Neural progenitor cell (in vitro differentiated cells): Measurements from ENCODE around the gene GPR61. TPM values are rescaled to one million over a fixed set of nuclear protein-coding genes. Genes with fewer than 3 reads are reported as not detected.

Source experiments
- DNase-seq: peaks from one replicate; pipeline ENCODE4 v3.0.0-alpha.2; 2016; ENCODE audit warnings: low spot score
- H2AFZ ChIP-seq: fragments of 200-600 bp; sonication (generic); replicated peaks from 2 replicates; pipeline ENCODE4 v1.6.1; 2016; ENCODE audit warnings: antibody characterized with exemption
- H3F3A ChIP-seq: fragments of 200-600 bp; sonication (generic); 2 replicates; pipeline ENCODE4 v1.6.1; 2016; ENCODE audit warnings: antibody characterized with exemption, low read depth
- H3K27ac ChIP-seq: fragments of 200-600 bp; sonication (generic); 2 replicates; pipeline ENCODE4 v1.5.1; 2016; ENCODE audit warnings: mild to moderate bottlenecking
- H3K27me3 ChIP-seq: fragments of 200-600 bp; sonication (generic); 2 replicates; pipeline ENCODE4 v1.6.1; 2016; ENCODE audit warnings: mild to moderate bottlenecking, moderate library complexity
- H3K36me3 ChIP-seq: fragments of 200-600 bp; sonication (generic); 2 replicates; pipeline ENCODE4 v1.5.1; 2016
- H3K4me1 ChIP-seq: fragments of 200-600 bp; sonication (generic); 2 replicates; pipeline ENCODE4 v1.6.1; 2016; ENCODE audit warnings: mixed run types
- H3K4me2 ChIP-seq: fragments of 200-600 bp; sonication (generic); 2 replicates; pipeline ENCODE4 v1.6.1; 2016
- H3K4me3 ChIP-seq: fragments of 200-600 bp; sonication (generic); 2 replicates; pipeline ENCODE4 v1.5.1; 2016
- H3K79me2 ChIP-seq: fragments of 200-600 bp; sonication (generic); 2 replicates; pipeline ENCODE4 v1.6.1; 2016; ENCODE audit warnings: low read depth
- H3K9ac ChIP-seq: fragments of 200-600 bp; sonication (generic); 2 replicates; pipeline ENCODE4 v1.6.1; 2016
- H3K9me3 ChIP-seq: fragments of 200-600 bp; sonication (generic); 2 replicates; pipeline ENCODE4 v1.5.1; 2016; ENCODE audit warnings: low read depth
- H4K20me1 ChIP-seq: fragments of 200-600 bp; sonication (generic); 2 replicates; pipeline ENCODE4 v1.6.1; 2016; ENCODE audit warnings: low read depth
- H3K27ac Mint-ChIP-seq: 3 replicates; pipeline ENCODE4 v1.8.0; 2021; ENCODE audit warnings: mixed read lengths
- H3K27me3 Mint-ChIP-seq: 2 replicates; pipeline ENCODE4 v1.8.0; 2022; ENCODE audit warnings: low read depth, mild to moderate bottlenecking, inconsistent platforms, moderate library complexity, mixed read lengths; ENCODE audit not compliant: insufficient read depth
- H3K36me3 Mint-ChIP-seq: 3 replicates; pipeline ENCODE4 v1.8.0; 2021; ENCODE audit warnings: mixed read lengths
- H3K4me1 Mint-ChIP-seq: 3 replicates; pipeline ENCODE4 v1.8.0; 2021; ENCODE audit warnings: mixed read lengths
- H3K4me3 Mint-ChIP-seq: 3 replicates; pipeline ENCODE4 v1.8.0; 2021; ENCODE audit warnings: mild to moderate bottlenecking, moderate library complexity, mixed read lengths
- H3K9me3 Mint-ChIP-seq: 3 replicates; pipeline ENCODE4 v1.8.0; 2020; ENCODE audit warnings: mixed read lengths
- CTCF ChIP-seq: fragments of 200-600 bp; sonication (generic); IDR thresholded peaks from 2 replicates; pipeline ENCODE4 v1.5.1; 2017; ENCODE audit warnings: antibody characterized with exemption, mild to moderate bottlenecking
- EZH2 ChIP-seq: fragments of 200-600 bp; sonication (generic); IDR thresholded peaks from 2 replicates; pipeline ENCODE4 v1.6.1; 2017; ENCODE audit warnings: antibody characterized with exemption, mild to moderate bottlenecking, moderate library complexity
- EZH2phosphoT487 ChIP-seq: fragments of 200-600 bp; sonication (generic); IDR thresholded peaks from 2 replicates; pipeline ENCODE4 v1.6.1; 2017; ENCODE audit warnings: antibody characterized with exemption
- total RNA-seq: library from RNA; depleted of rRNA; stranded (reverse); fragments of >200 nt; gene quantifications from 2 replicates; pipeline ENCODE4 v1.2.3, GENCODE V29; 2015; ENCODE audit warnings: low replicate concordance

The GPR61 gene
- total RNA-seq, 1 donor from 2014 or later, result 0.71 TPM

GRCh38 chr1:109491372-109491771, 48.3 kb upstream of the GPR61 start:
- Mint-ChIP-seq H3K27ac (no peak overlapping the region), H3K9me3 (no peaks in the 10 kb centered on the region)
- H3K36me3 ChIP-seq, result no peaks in the 10 kb centered on the region

GRCh38 chr1:109492779-109493178, 46.9 kb upstream of the GPR61 start:
- Histone ChIP-seq H3K79me2 (peaks cover 6% of the 10 kb centered on the region), H3K9me3 (no peaks in the 10 kb centered on the region), H3K4me1 (peaks cover 10% of the 10 kb centered on the region), H2AFZ (no peak overlapping the region), H4K20me1 (no peaks in the 10 kb centered on the region), H3K27me3 (no peaks in the 10 kb centered on the region), H3K36me3 (no peaks in the 10 kb centered on the region), H3K4me3 (no peak overlapping the region), H3K27ac (no peak overlapping the region), H3K9ac (no peak overlapping the region), H3F3A (peaks cover 19% of the 10 kb centered on the region), H3K4me2 (no peak overlapping the region)
- Mint-ChIP-seq H3K27me3 (peaks cover 16% of the 10 kb centered on the region), H3K9me3 (no peaks in the 10 kb centered on the region), H3K4me3 (peak overlapping the region; percentile 73), H3K27ac (no peak overlapping the region), H3K36me3 (peaks cover 11% of the 10 kb centered on the region), H3K4me1 (peaks cover 17% of the 10 kb centered on the region)
- DNase-seq, result no peak
- TF ChIP-seq CTCF, result no peak
- no peak for TF ChIP-seq EZH2phosphoT487
- no peak for TF ChIP-seq EZH2

More at GRCh38 chr1:109491372-109491771, 48.3 kb upstream of the GPR61 start:
- H3K27me3 ChIP-seq, result no peaks in the 10 kb centered on the region
- DNase-seq, result no peak
- no peak for TF ChIP-seq CTCF
- no peak for TF ChIP-seq EZH2phosphoT487
- no peak overlapping the region for H3K4me3 Mint-ChIP-seq
- peaks cover 18% of the 10 kb centered on the region for H3K27me3 Mint-ChIP-seq
- H3K36me3 Mint-ChIP-seq, result peaks cover 10% of the 10 kb centered on the region
- H2AFZ ChIP-seq, result no peak overlapping the region
- no peaks in the 10 kb centered on the region for H3K9me3 ChIP-seq
- peaks cover 5% of the 10 kb centered on the region for H3K4me1 ChIP-seq
- H3F3A ChIP-seq, result peaks cover 14% of the 10 kb centered on the region
- peaks cover 6% of the 10 kb centered on the region for H3K79me2 ChIP-seq
- H3K4me3 ChIP-seq, result no peak overlapping the region
- H3K4me1 Mint-ChIP-seq, result peaks cover 11% of the 10 kb centered on the region
- H3K9ac ChIP-seq, result no peak overlapping the region
- no peaks in the 10 kb centered on the region for H4K20me1 ChIP-seq
- no peak overlapping the region for H3K4me2 ChIP-seq
- no peak overlapping the region for H3K27ac ChIP-seq

- peaks cover 15% of the 10 kb centered on the region for H3K4me1 ChIP-seq
- peaks cover 24% of the 10 kb centered on the region for H3F3A ChIP-seq
- no peaks in the 10 kb centered on the region for H3K9me3 ChIP-seq
- H3K9ac ChIP-seq, result no peak overlapping the region
- Mint-ChIP-seq H3K4me3 (peak overlapping the region; percentile 94), H3K27ac (no peak overlapping the region), H3K4me1 (peaks cover 20% of the 10 kb centered on the region), H3K9me3 (no peaks in the 10 kb centered on the region), H3K27me3 (peaks cover 12% of the 10 kb centered on the region), H3K36me3 (peaks cover 7% of the 10 kb centered on the region)
- peaks cover 4% of the 10 kb centered on the region for H4K20me1 ChIP-seq
- H2AFZ ChIP-seq, result peak overlapping the region; percentile 45
- no peak for DNase-seq
- H3K27ac ChIP-seq, result no peak overlapping the region
- TF ChIP-seq CTCF (no peak), EZH2 (no peak), EZH2phosphoT487 (no peak)
- peaks cover 6% of the 10 kb centered on the region for H3K79me2 ChIP-seq
- H3K4me3 ChIP-seq, result no peak overlapping the region
- H3K36me3 ChIP-seq, result no peaks in the 10 kb centered on the region
- H3K4me2 ChIP-seq, result no peak overlapping the region
- no peaks in the 10 kb centered on the region for H3K27me3 ChIP-seq
Observed at GRCh38 chr1:109493227-109493626, 46.4 kb upstream of the GPR61 start.
